ENCODE results near the gene NOXO1.

The NOXO1 gene

DNA sequence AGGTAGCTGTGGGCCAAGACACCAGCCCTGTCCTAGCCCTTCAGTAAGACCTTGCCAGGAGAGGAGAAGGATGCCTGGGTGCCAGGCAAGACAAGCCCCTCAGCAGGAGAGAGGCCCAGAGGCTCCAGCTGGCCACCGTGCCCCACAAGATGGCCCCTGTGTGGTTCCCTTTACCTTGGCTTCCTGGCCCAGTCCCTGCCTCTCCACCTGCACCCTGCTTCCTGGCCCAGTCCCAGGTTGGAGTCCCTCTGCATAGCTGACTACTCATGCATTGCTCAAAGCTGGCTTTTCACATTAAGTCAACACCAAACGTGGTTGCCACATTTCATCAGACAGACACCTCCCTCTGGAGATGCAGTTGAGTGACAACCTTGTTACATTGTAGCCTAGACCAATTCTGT, 12.5 kb upstream of the NOXO1 start:
- DNase-seq, result no peak

DNA sequence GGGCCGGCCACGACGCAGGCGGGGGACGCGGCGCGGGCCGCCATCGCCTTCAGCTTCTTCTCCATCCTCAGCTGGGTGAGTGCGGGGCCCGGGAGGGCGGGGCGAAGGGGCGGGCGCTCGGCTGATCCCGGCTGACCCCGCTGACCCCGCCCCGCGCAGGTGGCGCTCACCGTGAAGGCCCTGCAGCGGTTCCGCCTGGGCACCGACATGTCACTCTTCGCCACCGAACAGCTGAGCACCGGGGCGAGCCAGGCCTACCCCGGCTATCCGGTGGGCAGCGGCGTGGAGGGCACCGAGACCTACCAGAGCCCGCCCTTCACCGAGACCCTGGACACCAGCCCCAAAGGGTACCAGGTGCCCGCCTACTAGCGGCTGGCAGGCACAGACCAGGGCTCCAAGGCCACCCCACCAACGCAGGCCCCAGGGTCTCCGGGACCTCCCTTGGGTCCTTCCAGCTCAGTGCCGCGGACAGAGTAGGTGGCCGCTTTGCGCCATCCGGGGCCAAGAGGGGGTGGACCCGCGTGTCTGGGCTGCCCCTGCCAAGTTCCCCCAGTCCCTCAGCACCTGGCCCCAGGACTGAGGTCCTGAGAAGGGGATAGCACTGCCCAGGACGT, 11.5 kb upstream of the NOXO1 start:
- no peak for DNase-seq

DNA sequence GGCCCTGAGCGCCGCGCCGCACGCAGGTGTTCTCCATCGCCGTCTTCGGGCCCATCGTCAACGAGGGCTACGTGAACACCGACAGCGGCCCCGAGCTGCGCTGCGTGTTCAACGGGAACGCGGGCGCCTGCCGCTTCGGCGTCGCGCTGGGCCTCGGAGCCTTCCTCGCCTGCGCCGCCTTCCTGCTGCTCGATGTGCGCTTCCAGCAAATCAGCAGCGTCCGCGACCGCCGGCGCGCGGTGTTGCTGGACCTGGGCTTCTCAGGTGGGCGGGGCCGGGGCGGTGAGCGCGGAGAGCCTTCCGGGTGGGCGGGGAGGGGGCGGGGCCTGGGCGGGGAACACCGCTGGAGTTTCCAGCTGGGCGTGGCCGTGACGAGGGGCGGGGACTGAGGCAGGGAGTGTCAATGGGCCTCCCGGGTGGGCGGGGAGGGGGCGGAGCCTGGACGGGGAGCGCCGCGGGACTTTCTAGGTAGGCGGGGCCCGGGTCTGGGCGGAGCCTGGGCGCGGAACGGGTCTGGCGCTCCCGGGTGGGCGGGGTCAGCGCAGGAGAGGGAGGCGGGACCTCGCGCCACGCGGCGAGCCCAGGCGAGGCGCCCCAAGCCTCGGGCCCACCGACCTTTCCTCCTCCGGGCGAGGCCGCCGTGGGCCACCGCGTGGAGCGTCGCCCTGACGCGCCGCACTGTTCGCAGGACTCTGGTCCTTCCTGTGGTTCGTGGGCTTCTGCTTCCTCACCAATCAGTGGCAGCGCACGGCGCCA, 10.9 kb upstream of the NOXO1 start:
- peak; percentile 97 for DNase-seq

DNA sequence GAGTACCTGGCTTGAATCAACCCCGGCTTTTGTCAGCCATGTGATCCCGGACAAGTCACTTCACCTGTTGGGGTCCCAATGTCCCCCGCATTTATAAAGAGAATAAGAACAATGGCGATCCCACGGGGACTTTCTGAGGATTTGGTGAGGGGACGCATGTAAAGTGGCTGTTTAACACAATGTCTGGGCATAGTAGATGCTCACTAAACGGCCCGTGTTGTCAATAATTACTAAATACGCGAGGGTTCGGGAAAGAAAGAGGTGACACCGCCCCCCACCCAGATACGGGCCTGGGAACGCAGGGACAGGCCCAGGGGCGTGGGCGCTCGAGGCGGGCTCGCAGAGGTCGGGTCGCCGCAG, 10.3 kb upstream of the NOXO1 start:
- DNase-seq, result no peak

DNA sequence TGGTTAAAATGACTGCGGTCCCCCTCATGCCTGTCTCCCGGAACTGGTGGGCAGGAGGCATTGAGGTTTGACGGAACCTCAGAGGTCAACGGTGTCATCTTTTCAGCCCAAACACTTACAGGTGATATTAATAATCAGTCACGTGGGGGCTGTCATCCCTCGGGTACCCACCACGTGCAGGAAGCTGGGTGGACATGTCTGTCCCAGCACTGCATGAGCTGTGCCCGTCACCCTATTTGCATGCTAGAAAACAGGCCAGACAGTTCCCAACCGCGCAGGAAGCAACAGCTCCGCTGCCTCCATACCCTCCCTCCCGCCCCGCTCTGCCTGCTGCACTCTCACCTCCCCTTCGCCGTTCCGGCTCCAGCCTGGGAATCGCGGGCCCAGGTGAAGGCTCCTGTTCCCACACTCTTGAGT, 9.9 kb upstream of the NOXO1 start:
- DNase-seq, result peak; percentile 44

DNA sequence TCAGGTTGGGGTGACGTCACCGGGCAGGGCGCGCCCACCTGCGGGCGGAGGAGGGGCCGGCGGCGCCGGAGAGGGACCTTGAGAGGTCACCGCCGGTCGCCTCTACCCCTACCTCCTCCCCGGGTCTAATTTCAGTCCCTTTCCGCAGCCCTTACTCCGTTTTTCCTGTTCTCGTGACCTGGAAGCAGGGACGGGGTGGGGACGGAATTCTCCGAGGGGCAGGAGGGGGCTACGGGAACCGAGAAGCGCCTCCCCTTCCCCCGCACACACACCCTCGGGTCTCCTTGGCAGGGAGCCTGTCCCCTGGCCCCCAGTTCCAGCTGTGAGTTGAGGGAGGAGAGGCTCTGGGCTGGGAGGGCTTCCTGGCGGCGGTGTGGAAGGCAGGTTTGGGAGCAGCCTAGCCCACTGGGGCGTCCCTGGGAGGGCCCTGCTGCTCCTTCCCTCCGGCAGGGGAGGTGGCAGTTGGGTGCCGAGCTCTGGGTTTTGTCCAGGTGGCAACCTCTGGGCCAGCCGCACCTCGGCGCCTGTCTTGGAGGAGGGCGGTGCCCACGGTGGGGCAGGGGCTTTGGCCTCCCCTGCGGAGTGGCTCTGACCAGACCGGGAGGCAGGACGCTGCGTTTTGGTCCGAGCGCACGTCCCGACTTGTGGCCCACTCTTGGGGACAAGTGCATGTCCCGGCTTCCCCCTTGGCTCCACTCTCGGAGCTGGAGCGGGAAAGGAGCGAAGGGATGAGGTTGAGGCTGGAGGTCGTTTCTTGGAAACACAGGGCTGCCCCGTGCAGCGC, 9.3 kb upstream of the NOXO1 start:
- no peak for DNase-seq

DNA sequence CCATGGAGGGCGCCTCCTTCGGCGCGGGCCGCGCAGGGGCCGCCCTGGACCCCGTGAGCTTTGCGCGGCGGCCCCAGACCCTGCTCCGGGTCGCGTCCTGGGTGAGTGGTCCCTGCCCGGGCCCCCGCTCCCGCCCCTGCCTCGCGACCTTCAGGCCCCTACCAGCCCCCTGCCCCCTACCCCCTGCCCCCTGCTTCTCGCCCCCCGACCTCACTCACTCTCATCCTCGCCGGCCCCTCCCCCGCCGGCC, 8.8 kb upstream of the NOXO1 start:
- no peak for DNase-seq

DNA sequence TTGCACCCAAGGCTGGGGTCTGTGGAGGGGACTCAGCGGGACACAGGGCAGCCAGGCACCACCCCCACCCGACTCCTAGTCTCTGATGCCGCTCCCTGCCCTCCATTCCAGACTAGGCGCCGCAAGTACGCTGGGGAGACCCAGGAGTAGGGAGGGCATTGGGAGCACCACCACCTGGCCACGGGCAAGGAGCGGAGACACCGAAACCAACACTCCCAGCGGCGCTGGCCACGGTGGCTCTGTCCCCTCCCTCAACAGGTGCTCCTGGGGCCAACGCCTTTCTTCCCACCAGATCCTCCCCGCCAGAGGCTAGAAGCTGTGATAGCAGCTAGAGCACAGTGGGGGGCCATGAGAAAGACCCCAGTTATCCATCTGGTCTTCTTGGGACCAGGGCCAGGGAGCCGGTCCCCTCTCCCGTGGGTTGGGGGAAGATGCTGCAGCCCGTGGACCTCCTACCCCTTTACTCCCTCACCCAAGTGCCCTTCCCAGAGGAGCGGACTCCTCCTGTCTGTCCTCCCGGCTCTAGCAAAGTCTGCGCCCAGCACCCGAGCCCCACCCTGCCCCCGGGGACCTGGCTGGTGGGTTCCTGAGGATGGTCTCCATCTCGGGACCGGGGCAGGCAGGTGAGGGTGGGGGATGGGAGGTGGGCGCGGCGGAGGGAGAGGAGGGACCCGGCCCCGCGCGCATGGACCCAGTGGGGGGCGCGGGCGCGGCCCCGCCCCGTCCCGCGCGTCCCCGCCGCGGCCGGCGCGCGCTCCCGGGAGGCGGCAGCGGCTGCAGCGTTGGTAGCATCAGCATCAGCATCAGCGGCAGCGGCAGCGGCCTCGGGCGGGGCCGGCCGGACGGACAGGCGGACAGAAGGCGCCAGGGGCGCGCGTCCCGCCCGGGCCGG, 8.2 kb upstream of the NOXO1 start, which contains the start of gene SYNGR3:
Gene SYNGR3 (plus strand): TSS at position 762 of the 892 bp plus-strand sequence. CDS start 133 bp downstream, outside the sequence.
- DNase-seq, result no peak

DNA sequence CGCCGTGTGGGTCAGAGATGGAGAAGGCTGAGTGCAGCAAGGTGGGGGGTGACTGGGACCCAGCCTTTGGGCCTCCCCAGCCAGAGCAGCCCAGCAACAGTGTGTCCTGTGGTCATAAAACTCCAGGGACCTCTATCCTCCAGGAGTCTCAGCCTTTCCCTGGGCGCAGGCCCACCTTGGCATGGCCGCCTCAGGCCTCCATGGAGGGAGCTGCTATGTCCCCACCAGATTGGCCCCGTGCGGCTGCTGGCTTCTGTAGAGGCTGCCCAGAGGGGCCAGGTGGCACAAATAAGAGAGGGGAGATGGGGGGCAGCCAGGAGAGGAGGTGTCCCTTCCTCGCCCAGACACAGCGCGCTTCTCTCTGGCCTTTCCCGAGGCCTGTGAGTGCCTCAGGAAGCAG, 5.9 kb upstream of the NOXO1 start:
- DNase-seq, result no peak

DNA sequence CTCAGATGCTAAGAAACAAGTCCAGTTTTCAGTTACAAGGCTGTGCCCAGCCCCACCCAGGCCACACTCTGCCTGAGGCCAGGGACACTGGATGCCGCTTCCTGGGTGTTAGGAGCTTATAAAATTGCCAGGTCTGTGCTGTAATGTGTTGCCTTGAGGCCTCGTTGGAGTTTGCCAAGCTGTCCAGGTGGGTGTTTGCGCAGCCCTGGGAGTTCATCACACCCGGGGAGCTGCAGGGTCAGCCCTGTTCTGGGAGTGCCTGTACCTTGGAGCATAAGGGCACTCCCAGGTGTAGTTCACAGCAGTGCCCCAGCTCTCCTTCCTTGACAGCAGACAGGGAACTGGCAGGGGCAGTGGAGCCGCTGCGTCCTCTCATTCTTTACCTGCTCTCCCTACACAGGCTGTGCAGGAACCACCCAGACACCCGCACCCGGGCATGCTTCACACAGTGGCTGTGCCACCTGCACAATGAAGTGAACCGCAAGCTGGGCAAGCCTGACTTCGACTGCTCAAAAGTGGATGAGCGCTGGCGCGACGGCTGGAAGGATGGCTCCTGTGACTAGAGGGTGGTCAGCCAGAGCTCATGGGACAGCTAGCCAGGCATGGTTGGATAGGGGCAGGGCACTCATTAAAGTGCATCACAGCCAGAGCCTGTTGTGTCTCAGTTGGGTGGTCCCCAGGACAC, 4.3 kb upstream of the NOXO1 start:
- DNase-seq, result no peak

DNA sequence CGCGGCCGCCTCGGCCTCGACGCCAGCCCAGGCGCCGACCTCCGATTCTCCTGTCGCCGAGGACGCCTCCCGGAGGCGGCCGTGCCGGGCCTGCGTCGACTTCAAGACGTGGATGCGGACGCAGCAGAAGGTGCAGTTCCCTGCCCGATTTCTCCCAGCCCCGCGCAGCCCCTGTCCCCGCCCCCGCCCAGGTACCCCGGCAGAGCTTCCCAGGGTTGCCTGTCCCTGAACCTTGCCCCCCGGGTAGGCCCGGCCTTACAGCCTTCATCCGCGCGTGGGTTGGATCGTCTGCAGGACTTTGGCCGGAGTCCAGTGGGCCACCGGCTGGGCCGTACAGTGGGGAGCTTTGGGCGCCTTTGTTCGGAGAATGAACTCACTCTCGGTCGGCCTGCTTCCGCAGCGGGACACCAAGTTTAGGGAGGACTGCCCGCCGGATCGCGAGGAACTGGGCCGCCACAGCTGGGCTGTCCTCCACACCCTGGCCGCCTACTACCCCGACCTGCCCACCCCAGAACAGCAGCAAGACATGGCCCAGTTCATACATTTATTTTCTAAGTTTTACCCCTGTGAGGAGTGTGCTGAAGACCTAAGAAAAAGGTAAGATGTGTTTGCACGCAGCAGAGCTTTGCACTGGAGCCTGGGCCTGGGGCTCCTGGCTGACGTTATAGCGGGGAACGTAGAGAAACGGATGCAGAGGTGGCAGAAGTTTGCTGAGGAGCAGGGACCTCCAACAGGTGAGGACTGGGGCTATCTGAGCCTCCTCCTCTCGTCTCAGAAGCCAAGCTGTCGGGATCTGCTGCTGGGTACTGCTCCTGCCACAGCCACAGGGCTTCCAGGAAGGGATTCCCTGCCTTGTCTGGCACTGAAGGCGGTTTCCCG, 3.3 kb upstream of the NOXO1 start:
- no peak for DNase-seq

DNA sequence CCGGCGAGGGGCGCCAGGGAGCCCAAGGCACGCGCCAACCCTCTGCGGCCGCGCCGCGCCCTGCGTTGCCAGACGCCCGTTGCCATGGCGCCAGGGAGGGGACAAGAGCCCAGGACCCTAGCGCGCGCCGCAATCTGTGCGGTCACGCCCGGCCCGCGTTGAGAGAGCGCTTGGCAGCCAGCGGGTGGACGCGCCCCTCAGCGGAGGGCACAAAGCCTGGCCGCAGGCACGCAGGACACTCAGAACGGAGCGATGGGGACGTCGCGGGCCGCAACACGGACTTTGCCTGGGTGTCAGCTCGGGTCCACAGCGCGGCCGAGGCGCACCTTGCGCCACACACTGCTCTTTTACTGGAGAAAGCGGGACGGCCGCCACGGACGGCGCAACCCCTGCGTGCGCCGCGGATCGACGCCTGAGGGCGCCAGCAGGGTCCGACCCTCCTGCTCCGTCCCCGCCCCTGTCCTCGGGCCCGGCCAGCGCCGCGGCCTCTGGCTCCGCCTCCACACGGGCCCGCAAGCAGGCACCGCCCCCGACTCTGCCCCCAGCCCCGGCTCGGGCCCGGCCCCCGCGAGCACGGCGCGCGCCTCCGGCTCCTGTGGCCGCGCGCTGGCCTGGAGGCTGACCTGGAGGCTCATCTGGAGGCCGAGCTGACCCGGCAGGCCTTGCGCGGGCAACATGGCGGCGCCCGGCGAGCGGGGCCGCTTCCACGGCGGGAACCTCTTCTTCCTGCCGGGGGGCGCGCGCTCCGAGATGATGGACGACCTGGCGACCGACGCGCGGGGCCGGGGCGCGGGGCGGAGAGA, 2.5 kb upstream of the NOXO1 start, which contains the start of gene GFER:
Gene GFER (plus strand): TSS at position 650 of the 803 bp plus-strand sequence. CDS start 26 bp downstream, at position 676.
- DNase-seq, result peak; percentile 49

DNA sequence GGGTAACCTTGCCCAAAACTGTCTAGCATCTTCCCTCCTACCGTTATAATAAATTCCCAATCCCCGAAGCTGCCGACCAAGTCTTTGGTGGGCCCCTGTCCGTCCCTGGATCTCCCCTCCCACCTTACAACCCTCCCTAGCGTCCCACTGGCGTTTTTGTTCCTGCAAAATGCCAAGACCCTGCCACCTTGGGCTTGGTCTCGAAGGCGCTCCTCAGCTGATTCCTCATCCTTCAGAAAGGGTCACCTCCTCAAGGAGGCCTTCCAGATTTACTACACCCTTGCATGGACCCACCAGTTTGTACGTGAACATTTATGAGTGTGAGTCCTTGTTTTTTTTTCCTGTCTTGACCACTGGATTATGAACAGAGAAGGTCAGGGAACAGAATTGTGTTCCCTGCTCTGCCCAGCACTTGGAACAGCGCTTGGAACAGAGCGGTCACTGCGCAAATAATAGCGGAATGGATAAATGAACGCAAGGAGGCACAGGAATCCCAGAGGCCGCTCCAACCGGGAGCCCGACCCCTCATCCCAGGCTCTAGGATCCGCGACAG, 1.8 kb upstream of the NOXO1 start:
- no peak for DNase-seq

DNA sequence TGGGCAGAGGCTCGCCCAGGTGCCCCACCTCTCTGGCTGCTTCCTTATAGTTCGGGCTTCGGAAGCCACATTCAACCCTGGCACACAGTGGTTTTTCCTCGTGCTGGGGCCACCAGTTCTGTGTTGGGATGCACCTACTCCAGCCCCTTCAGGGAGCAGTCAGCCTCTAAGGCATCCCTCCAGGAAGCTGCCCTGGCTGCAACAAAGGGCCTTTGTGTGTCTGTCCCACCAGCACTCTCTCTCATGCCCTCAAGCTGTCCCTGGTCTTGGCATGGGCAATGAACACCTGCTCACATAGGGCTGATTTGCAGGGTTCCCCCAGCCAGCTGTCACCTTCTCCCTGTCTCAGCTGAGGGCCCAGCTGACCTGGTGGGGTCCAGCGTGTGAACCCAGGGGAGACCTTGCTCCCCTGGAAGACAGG, 754 bp upstream of the NOXO1 start:
- DNase-seq, result no peak

DNA sequence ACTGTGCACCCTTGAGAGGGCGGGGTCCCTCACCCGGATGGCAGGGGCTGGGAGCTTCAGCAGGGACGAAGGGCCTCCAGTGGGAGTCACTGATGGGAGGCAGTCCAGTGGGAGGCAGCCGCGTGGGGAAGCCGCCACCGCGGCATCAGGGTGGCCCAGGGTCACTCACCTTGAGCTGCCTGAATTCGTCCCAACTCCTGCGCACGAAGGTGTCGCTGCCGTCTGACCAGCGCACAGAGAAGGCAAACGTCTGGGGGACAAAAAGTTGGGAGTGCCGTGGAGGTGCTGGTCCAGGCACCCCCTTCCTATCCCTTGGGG, 540 bp downstream of the NOXO1 start:
- DNase-seq, result no peak

DNA sequence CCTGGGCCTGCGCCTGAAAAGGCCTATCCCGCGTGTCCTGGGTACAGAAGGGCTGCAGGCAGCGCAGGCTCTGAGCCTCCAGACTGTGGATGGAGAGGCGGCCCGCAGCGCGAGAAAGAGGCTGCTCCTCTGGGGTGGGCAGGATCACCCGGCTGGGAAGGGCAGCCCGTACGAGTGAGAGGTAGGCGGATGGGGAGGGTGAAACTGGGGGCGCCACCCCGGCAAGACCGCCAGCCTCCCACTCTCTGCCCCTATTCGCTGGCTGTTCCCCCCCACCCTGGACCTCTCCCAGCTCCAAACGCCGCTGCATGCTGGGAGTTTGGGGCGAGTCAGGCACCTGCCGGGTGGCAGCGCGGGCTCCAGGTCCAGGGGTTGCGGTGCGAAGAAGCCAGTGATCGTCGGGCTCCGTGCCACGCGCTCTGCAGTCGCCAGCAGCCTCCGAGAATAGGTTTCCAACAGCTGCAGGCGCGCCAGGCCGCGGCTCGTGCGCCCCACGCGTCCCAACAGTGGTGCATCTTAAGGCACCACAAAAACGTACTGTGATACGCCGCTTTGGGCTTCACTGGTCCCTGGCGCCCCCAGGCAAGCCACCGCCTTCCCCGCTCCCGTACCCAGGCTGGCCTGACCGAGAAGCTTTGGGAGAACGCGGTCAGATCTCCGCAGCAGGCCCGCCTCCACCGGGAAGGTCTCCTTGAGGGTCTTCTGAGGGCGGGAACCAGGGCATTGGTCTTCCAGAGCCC, 1.1 kb downstream of the NOXO1 start:
- DNase-seq, result no peak

DNA sequence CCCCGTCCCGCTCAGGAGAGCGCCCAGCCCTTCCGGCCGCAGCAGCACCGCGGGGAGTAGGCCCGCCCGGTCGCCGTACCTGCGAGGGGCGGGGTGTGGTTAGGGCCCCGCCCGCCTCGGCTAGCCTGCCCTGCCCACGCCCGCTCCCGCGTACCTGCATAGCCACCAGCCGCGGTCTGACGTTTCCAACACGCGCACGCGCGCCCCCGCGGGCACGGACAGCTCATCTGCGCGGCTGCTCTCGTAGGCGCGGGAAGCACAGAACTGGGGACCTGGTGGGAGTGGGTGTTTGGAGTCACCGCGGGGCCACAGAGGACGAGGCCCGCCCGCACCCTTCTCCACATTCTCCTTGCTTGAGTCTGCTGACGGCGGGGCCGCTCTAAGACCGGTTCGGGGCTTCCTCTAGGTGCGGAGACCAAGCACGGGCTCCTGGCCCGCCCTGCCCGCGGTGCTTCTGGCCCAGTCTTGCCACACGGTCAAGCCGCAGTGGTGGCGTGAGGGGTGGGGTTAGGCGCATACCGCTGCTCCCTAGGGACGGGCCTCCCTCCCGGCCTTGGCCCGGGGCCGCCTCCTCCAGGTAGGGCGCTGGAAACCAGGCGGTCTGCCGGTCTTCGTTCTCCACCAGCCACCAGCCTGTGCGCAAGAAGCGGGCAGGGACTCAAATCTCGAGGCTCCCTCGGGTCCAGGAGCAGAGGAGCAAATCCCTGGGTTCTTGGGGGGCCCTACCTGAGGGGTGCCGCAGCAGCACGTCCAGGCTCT, 1.8 kb downstream of the NOXO1 start:
- DNase-seq, result no peak

DNA sequence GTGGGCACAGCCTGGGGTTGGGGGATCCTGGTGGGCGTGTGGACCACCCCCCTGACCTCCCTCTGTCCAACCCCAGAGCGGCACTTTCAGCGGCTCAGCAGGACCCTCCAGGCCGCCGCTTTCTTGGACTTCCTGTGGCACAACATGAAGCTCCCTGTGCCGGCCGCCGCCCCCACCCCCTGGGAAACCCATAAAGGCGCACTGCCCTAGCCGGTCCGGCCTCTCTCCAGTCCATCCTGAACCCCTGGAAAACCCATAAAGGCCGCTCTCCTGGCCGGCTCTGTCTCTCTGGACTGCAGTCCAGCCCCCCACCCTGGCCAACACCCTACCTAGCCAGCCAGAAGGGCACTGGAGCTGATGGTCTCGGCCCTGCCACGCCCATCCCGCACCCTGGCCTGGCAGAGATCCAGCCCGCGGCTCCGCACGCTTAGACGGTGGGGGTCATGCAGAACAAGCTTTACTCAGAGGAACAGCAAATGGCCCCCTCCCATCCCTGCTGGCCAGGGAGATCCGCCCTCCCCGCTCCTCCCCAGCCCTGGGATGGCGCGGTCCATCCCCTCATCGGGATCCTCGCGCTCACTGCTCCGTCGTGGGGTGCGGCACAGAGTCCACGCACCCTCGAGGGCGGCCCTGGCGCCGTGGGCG, 2.7 kb downstream of the NOXO1 start:
- DNase-seq, result no peak

Data from activated gamma-delta T cell treated with Interleukin-2 at 50 U/mL for 16 hours (primary cell).